NCI-H2081 (cell line): ENCODE measurements around the gene FOXQ1.
A peak's percentile ranks its signal among the peaks of the same experiment; 100 is the strongest.

Experiments used
- DNase-seq, 2 experiments: peaks; one replicate each; lab custom pipeline; 2025; lab: John Stamatoyannopoulos, UW

Gene FOXQ1

GRCh38 chr6:1311400-1312202 is at the start of gene FOXQ1:
TSS of gene FOXQ1 (plus strand) at chr6:1312098. CDS start at chr6:1312705, 607 bp downstream.
- DNase-seq = peak in 1 of 2 experiments; percentile 3

GRCh38 chr6:1262704-1263038 is 49.2 kb upstream of the FOXQ1 start:
- DNase-seq = no peak

GRCh38 chr6:1263039-1263849 is 48.7 kb upstream of the FOXQ1 start:
- DNase-seq = no peak

GRCh38 chr6:1263850-1264377 is 48.0 kb upstream of the FOXQ1 start:
- no peak for DNase-seq

- DNase-seq = no peak
These were observed 47.1 kb upstream of the FOXQ1 start for GRCh38 chr6:1264619-1265445.

- no peak for DNase-seq
These were observed 45.2 kb upstream of the FOXQ1 start for GRCh38 chr6:1266686-1267056.

GRCh38 chr6:1267057-1267732 is 44.7 kb upstream of the FOXQ1 start:
- no peak for DNase-seq

GRCh38 chr6:1267790-1268762 is 43.8 kb upstream of the FOXQ1 start:
- no peak for DNase-seq

GRCh38 chr6:1271071-1271763 is 40.7 kb upstream of the FOXQ1 start:
- no peak for DNase-seq

- no peak for DNase-seq
These were observed 33.7 kb upstream of the FOXQ1 start for GRCh38 chr6:1278061-1278720.

GRCh38 chr6:1279065-1279464 is 32.8 kb upstream of the FOXQ1 start:
- DNase-seq = no peak

- no peak for DNase-seq
These were observed 31.1 kb upstream of the FOXQ1 start for GRCh38 chr6:1280666-1281300.

- no peak for DNase-seq
These were observed 30.2 kb upstream of the FOXQ1 start for GRCh38 chr6:1281746-1282145.

- no peak for DNase-seq
These were observed 28.4 kb upstream of the FOXQ1 start for GRCh38 chr6:1283501-1283900.

- no peak for DNase-seq
These were observed 26.3 kb upstream of the FOXQ1 start for GRCh38 chr6:1285556-1285955.

GRCh38 chr6:1285956-1286355 is 25.9 kb upstream of the FOXQ1 start:
- DNase-seq = no peak

- no peak for DNase-seq
These were observed 24.8 kb upstream of the FOXQ1 start for GRCh38 chr6:1287103-1287591.

GRCh38 chr6:1290086-1290485 is 21.8 kb upstream of the FOXQ1 start:
- DNase-seq = no peak

- no peak for DNase-seq
These were observed 21.1 kb upstream of the FOXQ1 start for GRCh38 chr6:1290805-1291204.
